Measurements from ENCODE around the gene MYH16. TPM values are rescaled to one million over a fixed set of nuclear protein-coding genes. Genes with fewer than 3 reads are reported as not detected.
"Not testable (repeated sequence)": the region's sequence is repeated elsewhere in the genome, so short reads cannot be mapped to it uniquely, and the experiment has no call there.

The MYH16 gene
- total RNA-seq, 1 experiment from 2014 or later = 0.57 TPM

DNA sequence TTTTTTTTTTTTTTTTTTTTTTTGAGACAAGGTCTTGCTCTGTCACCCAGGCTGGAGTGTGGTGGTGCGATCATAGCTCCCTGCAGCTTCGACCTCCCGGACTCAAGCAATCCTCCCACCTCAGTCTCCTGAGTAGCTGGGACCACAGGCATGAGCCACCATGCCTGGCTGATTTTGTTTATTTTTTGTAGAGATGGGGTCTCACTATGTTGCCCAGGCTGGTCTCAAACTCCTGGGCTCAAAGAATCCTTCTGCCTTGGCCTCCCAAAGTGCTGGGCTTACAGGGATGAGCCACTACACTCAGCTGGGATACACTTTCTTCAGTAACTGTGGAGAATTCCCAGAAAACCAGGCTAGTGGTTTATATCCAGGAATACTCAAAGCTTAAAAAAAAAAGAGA, 78.0 kb downstream of the MYH16 start:
- H4K20me1 ChIP-seq (ENCODE audit: insufficient read depth); H3K27me3 ChIP-seq (ENCODE audit: insufficient read depth, low read length); CTCF ChIA-PET; H3K4me1 ChIP-seq (ENCODE audit: control insufficient read depth in 1 of 2, insufficient read depth in 2 of 2, low read length in 2 of 2); H3K4me2 ChIP-seq (ENCODE audit: low read length); H3K9ac ChIP-seq (ENCODE audit: low read length); ATAC-seq; H3K4me3 ChIP-seq (replicated peaks in 1 of 2; ENCODE audit: low read depth in 1 of 2, low read length in 2 of 2); H3K9me3 ChIP-seq (ENCODE audit: control insufficient read depth in 1 of 2, insufficient read depth in 1 of 2, low read depth in 1 of 2, low read length in 2 of 2); H3K79me2 ChIP-seq (ENCODE audit: insufficient read depth, low read length); H3K27ac ChIP-seq (ENCODE audit: low read depth, low read length); RAD21 ChIA-PET (ENCODE audit: low non-redundant PET in 1 of 2, low total read pairs in 2 of 2, uncharacterized antibody in 2 of 2, unreplicated experiment in 2 of 2); BruUV-seq (replicated peaks); H2AFZ ChIP-seq (ENCODE audit: low read depth, low read length, poor library complexity, severe bottlenecking); DNase-seq (ENCODE audit: low read depth, low spot score); H3K9me2 ChIP-seq (ENCODE audit: insufficient read depth); POLR2A ChIA-PET; intact Hi-C loops (cut with micrococcal nuclease): not testable (repeated sequence)
- H3K36me3 ChIP-seq (ENCODE audit: control insufficient read depth in 1 of 2, insufficient read depth in 2 of 2, low read length in 2 of 2) = peaks cover 29 to 33% of the 10 kb centered on the region in 2 experiments; a peak in 3 of 4 replicates

DNA sequence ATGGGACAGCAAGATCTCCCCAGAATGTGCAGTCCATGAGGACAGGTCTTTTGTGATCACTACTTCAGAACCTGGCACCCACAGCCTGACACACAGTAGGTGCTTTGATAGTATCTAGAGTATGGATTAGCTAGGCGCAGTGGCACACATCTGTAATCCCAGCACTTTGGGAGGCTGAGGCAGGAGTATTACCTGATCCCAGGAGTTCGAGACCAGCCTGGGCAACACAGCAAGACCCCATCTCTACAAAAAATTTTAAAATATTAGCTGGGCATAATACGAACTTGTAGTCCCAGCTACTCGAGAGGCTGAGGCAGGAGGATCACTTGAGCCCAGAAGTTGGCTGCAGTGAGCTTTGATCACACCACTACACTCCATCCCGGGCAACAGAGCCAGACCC, 79.6 kb downstream of the MYH16 start:
- Histone ChIP-seq H3K9me2 (ENCODE audit: insufficient read depth) (no peaks in the 10 kb centered on the region), H4K20me1 (ENCODE audit: insufficient read depth) (no peaks in the 10 kb centered on the region; the same call in 1 of the 2 replicates), H3K9ac (ENCODE audit: low read length) (no peak overlapping the region), H3K36me3 (ENCODE audit: control insufficient read depth in 1 of 2, insufficient read depth in 2 of 2, low read length in 2 of 2) (peaks cover 24 to 38% of the 10 kb centered on the region in 2 experiments; a peak in 3 of 4 replicates), H3K79me2 (ENCODE audit: insufficient read depth, low read length) (no peaks in the 10 kb centered on the region), H3K4me3 (replicated peaks in 1 of 2; ENCODE audit: low read depth in 1 of 2, low read length in 2 of 2) (no peak overlapping the region), H3K9me3 (ENCODE audit: control insufficient read depth in 1 of 2, insufficient read depth in 1 of 2, low read depth in 1 of 2, low read length in 2 of 2) (no peaks in the 10 kb centered on the region), H2AFZ (ENCODE audit: low read depth, low read length, poor library complexity, severe bottlenecking) (no peak overlapping the region), H3K4me2 (ENCODE audit: low read length) (no peak overlapping the region), H3K27ac (ENCODE audit: low read depth, low read length) (no peak overlapping the region), H3K4me1 (ENCODE audit: control insufficient read depth in 1 of 2, insufficient read depth in 2 of 2, low read length in 2 of 2) (no peaks in the 10 kb centered on the region), H3K27me3 (ENCODE audit: insufficient read depth, low read length) (no peaks in the 10 kb centered on the region)
- no peak for DNase-seq (ENCODE audit: low read depth, low spot score)
- TF ChIP-seq CBX3 (IDR thresholded peaks at IDR 0.05; ENCODE audit: low read depth) = no peak
- TF ChIP-seq, protein P1, sequence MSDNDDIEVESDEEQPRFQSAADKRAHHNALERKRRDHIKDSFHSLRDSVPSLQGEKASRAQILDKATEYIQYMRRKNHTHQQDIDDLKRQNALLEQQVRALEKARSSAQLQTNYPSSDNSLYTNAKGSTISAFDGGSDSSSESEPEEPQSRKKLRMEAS (IDR thresholded peaks at IDR 0.05) = no peak
- TF ChIP-seq, protein P2, sequence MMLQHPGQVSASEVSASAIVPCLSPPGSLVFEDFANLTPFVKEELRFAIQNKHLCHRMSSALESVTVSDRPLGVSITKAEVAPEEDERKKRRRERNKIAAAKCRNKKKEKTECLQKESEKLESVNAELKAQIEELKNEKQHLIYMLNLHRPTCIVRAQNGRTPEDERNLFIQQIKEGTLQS (IDR thresholded peaks at IDR 0.05) = no peak
- TF ChIP-seq, protein P3, sequence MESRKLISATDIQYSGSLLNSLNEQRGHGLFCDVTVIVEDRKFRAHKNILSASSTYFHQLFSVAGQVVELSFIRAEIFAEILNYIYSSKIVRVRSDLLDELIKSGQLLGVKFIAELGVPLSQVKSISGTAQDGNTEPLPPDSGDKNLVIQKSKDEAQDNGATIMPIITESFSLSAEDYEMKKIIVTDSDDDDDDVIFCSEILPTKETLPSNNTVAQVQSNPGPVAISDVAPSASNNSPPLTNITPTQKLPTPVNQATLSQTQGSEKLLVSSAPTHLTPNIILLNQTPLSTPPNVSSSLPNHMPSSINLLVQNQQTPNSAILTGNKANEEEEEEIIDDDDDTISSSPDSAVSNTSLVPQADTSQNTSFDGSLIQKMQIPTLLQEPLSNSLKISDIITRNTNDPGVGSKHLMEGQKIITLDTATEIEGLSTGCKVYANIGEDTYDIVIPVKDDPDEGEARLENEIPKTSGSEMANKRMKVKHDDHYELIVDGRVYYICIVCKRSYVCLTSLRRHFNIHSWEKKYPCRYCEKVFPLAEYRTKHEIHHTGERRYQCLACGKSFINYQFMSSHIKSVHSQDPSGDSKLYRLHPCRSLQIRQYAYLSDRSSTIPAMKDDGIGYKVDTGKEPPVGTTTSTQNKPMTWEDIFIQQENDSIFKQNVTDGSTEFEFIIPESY (IDR thresholded peaks at IDR 0.05; ENCODE audit: extremely low read depth, insufficient replicate concordance, low read length) = no peak
- POLR2A ChIA-PET = no interaction called here
- BruUV-seq (replicated peaks) = no TSS peak
- ATAC-seq = no peak
- CTCF ChIA-PET = no interaction called here
- intact Hi-C loops (cut with micrococcal nuclease) = no loop called here
- RAD21 ChIA-PET (ENCODE audit: low non-redundant PET in 1 of 2, low total read pairs in 2 of 2, uncharacterized antibody in 2 of 2, unreplicated experiment in 2 of 2) = interaction anchor here in 1 of 2 experiments (0.7 kb wide), 1 partner anchor 241 kb away, joined by 4 read pairs; no protein-coding TSS in a partner anchor

Data from HCT116 (cell line).